HG02610 (cell line): ENCODE results near the gene ELP2.
"Not testable (repeated sequence)": the region's sequence is repeated elsewhere in the genome, so short reads cannot be mapped to it uniquely, and the experiment has no call there.

Source experiments
- ATAC-seq: cut with Tn5 transposase; IDR thresholded peaks from one replicate; pipeline ENCODE4 v1.9.1; 2021; ENCODE audit warnings: mild to moderate bottlenecking, moderate library complexity; ENCODE audit not compliant: unreplicated experiment

Gene ELP2

GRCh38 chr18:36116771-36117170 lies 12.9 kb upstream of the ELP2 start:
- not testable (repeated sequence) for ATAC-seq

- ATAC-seq = no peak
These were observed 9.4 kb upstream of the ELP2 start for GRCh38 chr18:36120297-36120696.

GRCh38 chr18:36124841-36125240 lies 4.9 kb upstream of the ELP2 start:
- ATAC-seq = no peak

DNA sequence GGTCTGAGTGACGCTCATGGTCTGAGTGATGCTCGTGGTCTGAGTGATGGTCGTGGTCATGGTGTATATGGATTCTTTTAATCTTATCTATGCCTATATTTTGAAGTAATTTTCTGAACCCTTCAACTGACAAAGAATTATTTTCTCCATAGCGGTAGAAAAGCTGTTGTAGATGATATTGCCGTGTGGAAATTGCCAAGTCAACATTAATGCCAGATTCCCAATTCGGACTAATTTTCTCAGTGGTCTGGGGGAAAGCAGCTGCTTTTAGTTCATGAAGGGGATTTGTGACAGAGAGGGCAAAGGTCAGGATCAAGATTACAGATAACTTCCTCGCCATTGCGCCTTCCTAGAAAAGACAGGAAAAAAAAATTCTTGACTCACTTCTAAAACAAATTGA lies 3.0 kb upstream of the ELP2 start:
- ATAC-seq = no peak

- no peak for ATAC-seq
These were observed 1.7 kb upstream of the ELP2 start for GRCh38 chr18:36127836-36128529.

DNA sequence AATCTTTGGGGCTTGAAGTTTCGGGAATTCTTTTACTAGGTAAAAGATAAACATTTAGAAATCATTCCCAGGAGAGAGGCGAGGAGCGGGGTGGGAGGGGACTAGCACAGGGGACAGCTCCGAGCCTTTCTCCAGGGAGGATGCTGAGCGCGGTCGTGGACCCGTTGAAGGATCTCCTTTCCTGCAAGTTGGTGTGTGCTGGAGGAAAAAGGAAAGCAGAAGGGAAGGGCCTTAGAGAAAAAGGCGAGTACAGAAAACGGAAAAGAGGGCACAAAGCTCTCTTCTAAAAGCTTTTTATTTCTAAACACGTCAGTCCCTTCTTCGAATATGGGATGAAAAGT lies 1.2 kb upstream of the ELP2 start:
- ATAC-seq = no peak

- peak; percentile 5 for ATAC-seq
These were observed 796 bp upstream of the ELP2 start for GRCh38 chr18:36128907-36129299.

- ATAC-seq = peak; percentile 16
These were observed 536 bp downstream of the ELP2 start for GRCh38 chr18:36130039-36130831.

- no peak for ATAC-seq
These were observed 1.4 kb downstream of the ELP2 start for GRCh38 chr18:36130883-36131653.

DNA sequence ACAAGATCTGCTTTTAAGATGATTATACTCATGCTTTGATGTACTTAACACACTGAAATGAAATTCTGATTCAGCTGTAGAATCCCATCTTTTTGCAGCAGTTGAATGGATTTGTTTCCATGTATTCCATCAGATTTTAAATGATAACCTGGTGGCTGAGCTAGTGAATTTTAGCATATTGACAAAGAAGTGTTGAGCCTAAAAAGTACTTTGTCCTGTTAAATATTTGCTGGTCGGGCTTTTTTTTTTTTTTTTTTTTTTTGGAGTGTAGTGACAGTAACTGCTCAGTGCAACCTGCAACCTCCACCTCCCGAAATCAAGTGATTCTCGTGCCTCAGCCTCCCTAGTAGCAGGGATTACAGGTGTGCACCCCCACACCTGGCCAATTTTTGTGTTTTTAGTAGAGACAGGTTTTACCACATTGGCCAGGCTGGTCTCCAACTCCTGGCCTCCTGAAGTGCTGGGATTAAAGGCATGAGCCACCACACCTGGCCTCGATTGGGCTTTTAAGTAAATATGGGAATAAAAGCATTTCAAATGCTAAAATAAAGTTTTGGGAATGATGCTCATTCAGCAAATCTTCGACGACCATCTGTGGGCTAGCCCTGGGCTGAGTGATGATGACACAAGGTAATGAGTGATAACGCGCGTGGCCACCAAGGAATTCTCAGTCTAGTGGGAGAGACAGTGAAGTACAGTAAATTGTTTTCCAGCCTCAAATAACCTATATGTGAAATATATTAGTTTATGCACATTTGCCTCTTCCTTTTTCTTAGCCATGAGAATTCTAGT lies 2.2 kb downstream of the ELP2 start:
- ATAC-seq = no peak

DNA sequence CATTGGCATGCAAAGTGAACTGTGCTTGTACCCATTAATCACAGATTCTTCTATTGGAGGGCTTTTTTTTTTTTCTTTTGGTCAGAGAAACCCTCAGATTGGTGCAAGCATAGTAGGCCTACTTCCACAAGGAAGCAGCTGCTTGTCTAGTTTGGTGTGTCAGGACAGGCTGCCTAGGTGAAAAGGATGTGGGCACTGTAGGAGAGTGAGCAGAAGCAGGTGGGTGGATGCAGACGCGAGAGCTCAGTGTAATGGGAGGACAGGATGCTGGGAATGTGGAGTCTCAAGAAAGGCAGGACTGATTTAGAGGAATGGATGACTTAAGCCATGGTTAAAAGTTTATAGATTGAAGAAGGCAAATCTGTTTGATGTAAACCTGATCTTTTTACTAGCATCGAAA lies 3.1 kb downstream of the ELP2 start:
- ATAC-seq = no peak

- no peak for ATAC-seq
These were observed 5.6 kb downstream of the ELP2 start for GRCh38 chr18:36135264-36135663.

DNA sequence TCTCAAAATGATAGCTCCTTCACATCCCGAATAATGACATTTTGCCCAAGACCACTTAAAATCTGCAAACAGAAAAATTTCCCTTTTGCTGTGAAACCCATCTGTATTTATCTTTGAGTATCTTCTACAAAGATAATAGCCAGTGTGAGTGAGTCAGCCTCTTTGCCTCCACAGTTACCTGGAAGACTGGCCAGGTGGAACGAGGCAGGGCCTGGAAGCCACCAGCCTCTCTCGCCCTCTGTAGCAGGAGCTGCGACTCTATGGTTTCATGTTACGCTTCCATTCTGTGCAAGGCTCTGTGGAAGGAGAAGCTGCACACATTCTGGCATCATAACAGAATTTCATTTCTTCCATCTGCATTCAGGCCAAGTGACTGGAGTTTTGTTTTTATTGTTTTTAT lies 9.5 kb downstream of the ELP2 start:
- ATAC-seq = no peak

DNA sequence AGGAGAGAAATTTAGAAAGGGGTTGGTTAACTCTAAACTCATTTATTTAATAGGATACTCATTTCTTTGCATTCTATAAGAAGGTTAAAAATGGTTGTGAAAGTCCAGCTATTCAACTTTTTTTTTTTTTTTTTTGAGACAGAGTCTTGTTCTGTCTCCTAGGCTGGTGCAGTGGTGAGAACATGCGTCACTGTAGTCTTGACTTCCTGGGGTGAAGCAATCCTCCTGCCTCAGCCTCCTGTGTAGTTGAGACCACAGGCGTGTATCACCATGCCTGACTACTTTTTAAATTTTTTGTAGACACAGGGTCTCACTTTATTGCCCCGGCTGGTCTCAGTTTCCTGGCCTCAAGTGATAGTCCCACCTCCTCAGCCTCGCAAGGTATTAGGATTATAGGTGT lies 11.9 kb downstream of the ELP2 start:
- ATAC-seq = no peak

GRCh38 chr18:36142751-36143150 lies 13.1 kb downstream of the ELP2 start:
- ATAC-seq = no peak

DNA sequence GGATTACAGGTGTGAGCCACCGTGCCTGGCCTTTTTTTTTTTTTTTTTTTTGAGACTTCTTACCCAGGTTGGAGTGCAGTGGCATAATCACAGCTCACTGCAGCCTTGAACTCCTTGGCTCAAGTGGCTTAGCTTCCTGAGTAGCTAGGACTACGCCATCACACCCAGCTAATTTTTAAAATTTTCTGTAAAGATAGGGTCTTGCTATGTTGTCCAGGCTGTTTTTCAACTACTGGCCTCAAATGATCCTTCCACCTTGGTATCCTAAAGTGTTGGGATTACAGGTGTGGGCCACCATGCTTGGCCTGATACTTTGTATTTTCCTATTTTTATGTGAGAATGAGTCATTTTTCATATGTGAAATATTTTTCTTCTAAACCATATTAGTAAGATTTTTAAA lies 13.7 kb downstream of the ELP2 start:
- no peak for ATAC-seq

GRCh38 chr18:36149514-36150289 lies 20.0 kb downstream of the ELP2 start:
- peak; percentile 95 for ATAC-seq

GRCh38 chr18:36152781-36153180 lies 23.1 kb downstream of the ELP2 start:
- no peak for ATAC-seq

DNA sequence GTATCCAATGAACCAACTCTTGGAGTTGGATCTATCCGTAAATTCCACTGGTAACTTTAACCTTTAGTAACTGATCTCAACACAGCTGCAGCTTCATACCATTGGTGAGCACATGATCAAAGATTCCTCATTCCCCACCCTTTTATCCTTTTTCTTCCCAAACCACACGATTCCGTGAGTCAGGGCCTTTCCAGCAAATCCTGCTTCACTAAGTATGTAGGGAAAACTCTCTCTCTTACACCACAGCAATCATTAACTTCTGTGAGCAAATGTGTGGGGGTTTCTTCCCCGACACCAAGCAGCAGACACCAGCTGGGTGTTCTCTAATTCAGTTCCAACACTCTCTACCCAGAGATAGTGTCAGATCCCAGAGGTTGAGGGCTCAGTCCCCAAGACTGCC lies 23.5 kb downstream of the ELP2 start:
- ATAC-seq = no peak

- no peak for ATAC-seq
These were observed 24.1 kb downstream of the ELP2 start for GRCh38 chr18:36153771-36154170.
